ENCODE data around the gene SPOCK1.

- TF ChIP-seq PKNOX1 (IDR thresholded peaks at IDR 0.05): no peak
- TF ChIP-seq BHLHE40 (IDR thresholded peaks at IDR 0.05; ENCODE audit: borderline replicate concordance): no peak
- TF ChIP-seq SUZ12 (IDR thresholded peaks at IDR 0.05): no peak
- TF ChIP-seq FOXM1 (IDR thresholded peaks at IDR 0.05; ENCODE audit: borderline replicate concordance): no peak
- no peak for TF ChIP-seq ELF4 (IDR thresholded peaks at IDR 0.05)
- no peak for TF ChIP-seq TARDBP (IDR thresholded peaks at IDR 0.05)
These were observed 188.9 kb downstream of the SPOCK1 start for GRCh38 chr5:137310051-137310730.

Measured in HEK293T (cell line).